Measurements from ENCODE around the gene MALAT1. TPM values are rescaled to one million over a fixed set of nuclear protein-coding genes. Genes with fewer than 3 reads are reported as not detected.

MALAT1 gene
- total and polyA plus RNA-seq, 2 of the 8 experiments (the other 6 are each of a cell fraction or from before 2014, with no cell fraction given), result 115 to 984 TPM

DNA sequence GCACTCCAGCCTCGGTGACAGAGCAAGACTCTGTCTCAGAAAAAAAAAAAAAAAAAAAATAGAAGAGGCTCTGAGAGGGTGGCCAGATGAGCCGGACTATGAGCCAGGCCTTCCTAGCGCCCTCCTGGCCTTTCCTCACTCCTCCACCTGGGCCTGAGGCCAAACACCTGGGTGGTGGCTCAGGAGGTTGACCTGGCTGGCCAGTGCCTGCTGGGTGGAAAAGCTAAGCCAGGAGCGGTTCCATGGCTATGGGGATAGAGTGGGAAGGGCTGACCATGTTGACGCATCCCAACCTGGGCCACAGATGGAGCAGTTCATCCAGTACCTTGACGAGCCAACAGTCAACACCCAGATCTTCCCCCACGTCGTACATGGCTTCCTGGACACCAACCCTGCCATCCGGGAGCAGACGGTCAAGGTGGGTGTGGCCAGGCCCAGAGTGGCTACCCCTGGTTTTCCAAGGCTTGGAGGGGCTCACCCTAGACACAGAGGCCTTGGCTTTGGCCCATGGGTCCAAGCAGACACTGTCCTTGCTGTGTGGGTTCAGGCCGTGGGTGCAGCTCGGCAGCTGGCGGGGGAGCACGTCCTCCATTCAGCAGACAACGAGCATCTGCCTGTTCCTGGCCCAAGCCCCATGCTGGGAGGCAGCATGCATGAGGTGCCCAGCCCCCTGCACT lies 33.7 kb downstream of the MALAT1 start:
- no peak for FAIRE-seq
- Histone ChIP-seq H3K56ac (replicated peaks; ENCODE audit: insufficient read length, low read depth, low read length) (no peak overlapping the region), H3K79me1 (ENCODE audit: low read depth, low read length) (no peaks in the 10 kb centered on the region; the same call in 1 of the 2 replicates), H3K4me3 (ENCODE audit: extremely low read depth in 1 of 4, insufficient read depth in 2 of 4, low read depth in 3 of 4, low read length in 4 of 4) (no peak overlapping the region), H4K5ac (ENCODE audit: insufficient read length, low read depth, low read length) (no peak overlapping the region), H3K27ac (ENCODE audit: low read depth, low read length) (no peak overlapping the region), H3K79me2 (ENCODE audit: control insufficient read depth in 1 of 2, insufficient read depth in 2 of 2, low read length in 2 of 2) (no peaks in the 10 kb centered on the region), H3K4ac (replicated peaks; ENCODE audit: insufficient read length, low read depth, low read length) (no peak overlapping the region), H3K36me3 (ENCODE audit: control insufficient read depth in 2 of 4, insufficient read depth in 4 of 4, low read length in 3 of 4) (peaks cover 2 to 20% (median 17%) of the 10 kb centered on the region in 4 experiments), H2BK20ac (ENCODE audit: low read length) (no peak overlapping the region), H3K23me2 (ENCODE audit: low read depth, low read length) (no peaks in the 10 kb centered on the region), H2BK120ac (replicated peaks; ENCODE audit: low read depth, low read length) (no peak overlapping the region), H3K18ac (ENCODE audit: extremely low read depth, low read length) (no peak overlapping the region), H3K14ac (ENCODE audit: insufficient read length) (no peak overlapping the region), H3K4me2 (ENCODE audit: insufficient read depth in 1 of 2, low read depth in 2 of 2, low read length in 2 of 2) (no peak overlapping the region; a peak in 1 of 4 replicates), H3K9ac (replicated peaks in 1 of 4; ENCODE audit: extremely low read depth in 1 of 4, low read depth in 3 of 4, low read length in 3 of 4) (no peak overlapping the region), H2BK12ac (ENCODE audit: low read depth, low read length) (no peak overlapping the region), H4K20me1 (replicated peaks in 1 of 2; ENCODE audit: control insufficient read depth in 1 of 2, insufficient read depth in 2 of 2, low read length in 2 of 2) (peaks cover 0 to 18% of the 10 kb centered on the region in 2 experiments), H3K23ac (ENCODE audit: insufficient read length) (no peak overlapping the region), H3K9me3 (ENCODE audit: insufficient read depth in 2 of 2, low read depth in 1 of 2, low read length in 1 of 2) (no peaks in the 10 kb centered on the region), H2BK15ac (ENCODE audit: low read length) (no peak overlapping the region), H4K91ac (replicated peaks; ENCODE audit: insufficient read length, low read length) (no peak overlapping the region), H2AFZ (ENCODE audit: low read length) (no peak overlapping the region), H3K27me3 (replicated peaks in 1 of 4; ENCODE audit: control insufficient read depth in 3 of 4, extremely low read depth in 1 of 4, insufficient read depth in 3 of 4, low read length in 3 of 4) (no peaks in the 10 kb centered on the region), H4K8ac (ENCODE audit: extremely low read depth, insufficient read depth, low read length) (no peak overlapping the region), H2BK5ac (ENCODE audit: low read depth, low read length) (no peak overlapping the region), H2AK5ac (ENCODE audit: low read depth, low read length) (no peak overlapping the region), H3K4me1 (replicated peaks in 1 of 4; ENCODE audit: control insufficient read depth in 3 of 4, insufficient read depth in 4 of 4, low read length in 3 of 4) (no peaks in the 10 kb centered on the region)
- CTCF ChIA-PET (ENCODE audit: partially characterized antibody), result interaction anchor here (3.3 to 6.1 kb wide), 2 partner anchors 9 to 39 kb away, joined by 15 to 31 read pairs; partner anchors contain the start of genes FAM89B and ZNRD2
- TF ChIP-seq ATF2 (IDR thresholded peaks at IDR 0.05; ENCODE audit: low read length) (no peak), NRF1 (IDR thresholded peaks at IDR 0.05; ENCODE audit: low read depth, low read length) (no peak), TAF7 (optimal IDR thresholded peaks at IDR 0.05; ENCODE audit: borderline replicate concordance, low read depth, low read length) (no peak), TCF12 (IDR thresholded peaks at IDR 0.05; ENCODE audit: low read depth, low read length) (no peak)
- DNase-seq (ENCODE audit: low read depth in 1 of 2, low spot score in 2 of 2), result no peak
- WGBS, 2 experiments (ENCODE audit: extremely low coverage in 1 of 2, insufficient coverage in 1 of 2, insufficient read length in 1 of 2, insufficient replicate concordance in 2 of 2, low coverage in 1 of 2, low lambda C conversion rate in 2 of 2, missing lambda C conversion rate in 1 of 2), result 93% methylated on average over 14 of the region's 15 CpGs; no CpG with 5 or more reads in 1 of the 2 experiments
- POLR2A ChIA-PET (ENCODE audit: partially characterized antibody), result interaction anchor here (0.9 to 1.6 kb wide), 3 partner anchors 23 to 35 kb away, joined by 3 to 4 read pairs (median 4); no protein-coding TSS in a partner anchor
